Activated CD4-positive, CD25-positive, alpha-beta regulatory T cell (primary cell): Measurements from ENCODE around the gene DBF4B.
"Not testable (repeated sequence)": the region's sequence is repeated elsewhere in the genome, so short reads cannot be mapped to it uniquely, and the experiment has no call there.

ENCODE experiments used
- DNase-seq, 4 experiments: peaks; one replicate each; lab custom pipeline; 2025; lab: John Stamatoyannopoulos, UW

The DBF4B gene

DNA sequence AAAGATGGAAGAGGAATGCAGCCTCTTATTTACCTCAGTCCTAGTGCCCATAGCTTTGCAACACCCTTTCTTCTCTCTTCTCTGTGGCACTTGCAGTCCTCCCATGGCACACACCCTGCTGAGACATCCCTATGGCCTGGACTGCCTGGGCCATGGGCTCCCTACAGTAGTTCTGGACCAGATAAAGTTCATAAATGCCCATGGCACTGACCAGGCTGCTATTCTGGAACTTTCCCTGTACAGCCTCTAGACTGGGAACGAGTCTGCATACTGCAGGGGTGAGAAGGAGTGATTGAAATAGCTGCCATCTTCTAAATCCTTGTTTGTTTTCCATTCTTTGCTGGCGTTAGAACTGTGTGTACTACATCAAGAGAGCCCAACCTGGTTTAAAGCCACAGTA is 25.8 kb downstream of the DBF4B start:
- DNase-seq = no peak

DNA sequence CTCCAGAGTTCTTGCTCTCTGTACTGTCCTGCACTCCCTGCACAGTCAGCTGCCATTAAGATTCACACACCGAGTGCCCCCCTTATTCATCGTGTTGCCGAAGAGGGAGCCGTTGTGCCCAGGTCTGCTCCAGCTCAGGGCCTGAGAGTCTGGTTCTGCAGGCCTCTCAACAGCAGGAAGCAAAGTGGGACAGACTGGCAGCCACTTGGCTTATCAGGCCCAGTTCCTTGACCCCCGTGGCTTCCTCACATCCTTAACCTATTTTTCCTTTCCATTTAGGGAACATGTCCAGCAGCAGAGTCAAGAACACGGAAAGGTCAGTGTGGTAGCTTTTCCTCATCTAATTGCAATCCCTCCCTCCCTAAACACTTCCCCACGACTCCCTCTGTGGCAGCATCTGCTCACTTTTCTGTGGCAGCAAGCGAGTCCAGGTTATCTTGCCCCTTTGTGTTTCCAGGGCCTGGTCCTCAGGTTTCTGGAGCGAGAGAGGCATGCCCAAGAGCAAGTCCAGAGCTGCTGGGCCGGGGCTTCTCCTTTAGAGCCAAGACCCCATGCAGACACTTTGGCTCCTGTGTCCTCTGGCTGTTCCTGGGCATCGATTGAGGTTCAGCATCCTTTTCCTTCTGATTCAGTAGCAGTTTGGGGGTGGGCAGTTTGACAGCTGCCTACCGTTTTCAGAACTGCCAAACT is 28.2 kb downstream of the DBF4B start:
- DNase-seq = no peak

DNA sequence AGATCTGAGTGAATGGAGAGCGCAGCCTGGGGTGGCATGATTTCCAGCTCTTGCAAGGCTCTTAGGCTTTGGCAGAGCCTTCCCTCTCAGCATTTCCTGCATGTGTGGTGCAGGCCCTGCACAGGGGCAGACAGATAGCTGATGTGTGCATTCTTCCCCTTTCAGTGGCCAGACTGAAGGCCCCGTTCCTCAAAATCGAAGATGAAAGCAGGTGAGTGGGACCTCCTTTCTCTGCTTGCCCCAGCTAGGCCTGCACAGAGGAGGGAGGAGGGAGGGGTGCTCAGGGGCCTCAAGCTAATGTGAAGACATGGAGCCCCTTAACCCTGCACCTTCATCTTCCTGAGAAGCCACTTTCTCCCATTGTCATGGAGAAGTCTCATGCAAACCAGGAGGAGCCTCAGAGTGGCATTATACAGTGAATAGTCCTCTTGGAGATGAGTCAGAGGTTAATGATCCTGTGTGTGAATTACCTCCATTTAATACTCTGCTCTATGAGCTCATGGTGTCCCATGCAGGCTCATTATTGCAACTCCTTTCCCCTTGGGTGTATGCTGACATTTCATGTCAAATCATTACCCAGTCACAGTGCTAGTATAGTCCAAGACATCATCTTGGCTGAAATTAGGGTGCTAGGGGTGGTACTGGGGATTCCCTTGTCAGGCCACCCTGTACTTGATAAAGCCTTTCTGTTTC is 29.9 kb downstream of the DBF4B start:
- no peak for DNase-seq

DNA sequence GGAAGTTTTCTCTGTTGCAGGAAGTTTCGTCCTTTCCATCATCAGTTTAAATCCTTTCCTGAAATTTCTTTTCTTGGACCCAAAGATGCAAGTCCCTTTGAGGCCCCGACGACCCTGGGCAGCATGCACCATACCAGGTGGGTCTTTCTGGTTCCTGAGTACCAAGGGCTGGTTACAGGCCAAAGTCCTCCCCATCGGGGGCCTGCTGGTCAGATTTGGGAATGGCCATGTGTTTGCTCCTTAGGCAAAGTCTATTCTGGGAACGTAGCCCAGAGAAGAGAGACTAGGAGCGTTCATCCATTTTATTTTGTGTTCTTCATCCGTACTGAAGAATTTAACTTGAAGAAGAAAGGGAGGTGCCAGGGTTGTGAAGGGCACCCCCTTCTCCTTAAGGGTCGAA is 32.9 kb downstream of the DBF4B start:
- no peak for DNase-seq

DNA sequence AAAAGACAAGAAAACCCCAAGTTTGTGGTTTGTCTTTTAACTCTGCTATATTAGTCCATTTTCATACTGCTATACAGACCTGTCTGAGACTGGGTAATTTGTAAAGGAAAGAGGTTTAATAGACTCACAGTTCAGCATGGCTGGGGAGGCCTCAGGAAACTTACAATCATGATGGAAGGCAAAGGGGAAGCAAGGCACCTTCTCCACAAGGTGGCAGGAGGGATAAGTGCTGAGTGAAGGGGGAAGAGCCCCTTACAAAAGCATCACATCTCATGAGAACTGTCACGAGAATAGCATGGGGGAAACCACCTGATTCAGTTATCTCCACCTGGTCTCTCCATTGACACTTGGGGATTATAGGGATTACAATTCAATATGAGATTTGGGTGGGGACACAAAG is 36.8 kb downstream of the DBF4B start:
- DNase-seq = no peak

DNA sequence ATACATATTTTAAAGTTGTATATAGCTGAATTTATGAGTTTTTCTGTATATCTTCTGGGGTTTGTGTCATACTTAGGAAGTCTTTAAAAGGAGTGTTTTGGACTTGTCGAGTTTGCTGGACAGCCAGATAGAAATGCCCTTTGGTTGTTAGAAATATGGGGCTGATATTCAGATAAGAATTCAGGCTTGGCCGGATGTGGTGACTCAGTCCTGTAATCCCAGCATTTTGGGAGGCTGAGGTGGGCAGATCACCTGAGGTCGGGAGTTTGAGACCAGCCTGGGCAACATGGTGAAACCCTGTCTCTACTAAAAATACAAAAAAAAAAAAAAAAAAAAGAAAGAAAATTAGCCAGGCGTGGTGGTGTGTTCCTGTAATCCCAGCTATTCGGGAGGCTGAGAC is 37.3 kb downstream of the DBF4B start:
- not testable (repeated sequence) for DNase-seq

DNA sequence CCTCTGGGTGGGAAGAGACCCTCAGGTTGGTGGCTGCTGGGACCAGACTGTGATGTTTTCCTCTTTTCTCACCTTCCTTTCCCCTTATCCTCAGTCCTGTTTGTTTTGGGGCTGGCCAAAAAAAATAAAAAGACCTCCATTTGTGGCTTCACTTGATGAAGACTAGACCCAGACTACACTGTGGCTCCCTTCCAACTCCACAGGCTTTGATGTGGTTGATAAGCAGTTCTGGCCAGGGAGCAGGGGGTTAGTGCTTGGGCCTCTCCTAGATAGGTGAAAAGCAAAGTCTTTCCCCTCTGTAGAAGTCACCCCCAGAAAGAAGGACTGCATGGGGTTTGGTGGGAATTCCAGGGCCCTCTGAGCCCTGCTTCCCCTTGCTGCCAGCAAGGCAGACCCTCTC is 39.1 kb downstream of the DBF4B start:
- DNase-seq = no peak

DNA sequence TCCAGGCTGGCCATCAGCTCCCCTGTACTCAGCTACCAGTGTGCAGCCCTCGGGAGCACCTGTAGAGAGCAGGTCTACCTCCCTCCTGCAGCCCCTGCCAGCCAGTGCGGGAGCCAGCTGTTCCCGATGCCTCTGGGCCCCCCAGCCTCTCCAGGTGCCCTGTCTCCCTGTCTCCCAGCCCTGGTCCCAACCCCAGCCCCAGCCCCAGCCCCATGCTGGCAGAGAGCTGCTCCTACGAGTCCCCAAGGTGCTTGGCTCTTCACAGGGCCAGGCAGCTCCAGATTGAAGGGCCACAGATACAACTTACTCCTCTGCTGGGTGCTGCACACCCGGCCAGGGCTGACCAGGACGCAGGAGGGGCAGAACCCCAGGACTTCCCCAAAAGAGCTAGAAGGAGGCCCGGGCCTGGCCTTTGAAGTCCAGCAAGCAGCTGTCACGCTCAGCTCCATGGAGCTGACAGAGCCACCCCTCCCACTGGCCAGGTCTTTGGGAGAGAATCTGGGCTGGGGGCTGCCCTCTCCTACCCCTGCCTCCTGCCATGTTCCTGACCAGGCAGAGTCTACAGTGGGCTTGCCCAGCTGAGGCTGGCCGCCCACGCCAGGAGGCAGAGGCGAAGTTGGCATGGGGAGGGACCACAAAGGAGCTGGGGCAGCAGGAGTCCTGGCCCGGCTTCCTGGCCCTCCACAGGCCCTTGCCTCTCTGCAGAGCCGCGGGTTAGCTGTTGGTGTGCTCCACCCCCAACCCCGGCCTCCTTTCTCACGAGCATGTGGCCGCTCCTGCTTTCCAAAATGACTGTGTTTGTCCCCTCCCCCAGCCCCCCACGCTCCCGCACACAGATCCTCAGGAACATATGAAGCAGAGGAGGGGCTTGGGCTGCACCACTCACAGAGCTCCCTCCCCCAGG is 40.9 kb downstream of the DBF4B start:
- no peak for DNase-seq

DNA sequence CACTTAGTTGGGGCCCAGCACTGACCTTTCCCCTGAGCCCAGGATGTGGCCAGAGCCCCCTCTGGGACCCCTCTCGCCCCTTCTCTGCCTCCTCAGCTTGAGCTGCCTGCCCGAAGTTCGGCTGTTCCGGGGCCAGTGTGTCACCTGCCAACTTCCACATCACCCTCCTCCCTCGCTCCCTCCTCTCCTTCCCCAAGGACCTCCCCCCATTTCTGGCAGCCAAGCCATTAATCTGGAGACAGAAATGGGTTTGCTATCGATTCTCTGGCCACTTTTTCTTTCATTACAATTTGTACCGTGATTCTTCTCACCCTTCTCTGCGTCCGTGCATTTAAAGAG is 41.5 kb downstream of the DBF4B start:
- no peak for DNase-seq

DNA sequence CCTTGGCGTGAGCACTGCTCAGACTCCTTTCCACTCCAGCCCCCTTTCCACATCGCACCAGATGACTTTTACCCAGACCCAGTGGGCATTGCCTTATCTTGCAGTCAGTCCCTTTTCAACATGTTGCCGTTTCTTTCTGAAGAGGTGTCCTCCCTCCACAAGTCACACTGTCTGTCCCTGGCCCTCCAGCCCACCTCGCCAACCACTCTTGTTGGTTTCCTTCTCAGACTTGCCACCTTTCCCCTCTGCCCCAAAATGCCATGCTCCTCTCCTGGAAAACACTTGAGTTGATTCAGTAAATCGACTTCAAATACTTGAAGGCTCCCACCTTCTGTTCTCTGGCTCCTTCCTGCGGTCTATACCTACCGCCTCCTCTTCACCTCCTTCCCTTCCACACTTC is 42.9 kb downstream of the DBF4B start:
- no peak for DNase-seq

DNA sequence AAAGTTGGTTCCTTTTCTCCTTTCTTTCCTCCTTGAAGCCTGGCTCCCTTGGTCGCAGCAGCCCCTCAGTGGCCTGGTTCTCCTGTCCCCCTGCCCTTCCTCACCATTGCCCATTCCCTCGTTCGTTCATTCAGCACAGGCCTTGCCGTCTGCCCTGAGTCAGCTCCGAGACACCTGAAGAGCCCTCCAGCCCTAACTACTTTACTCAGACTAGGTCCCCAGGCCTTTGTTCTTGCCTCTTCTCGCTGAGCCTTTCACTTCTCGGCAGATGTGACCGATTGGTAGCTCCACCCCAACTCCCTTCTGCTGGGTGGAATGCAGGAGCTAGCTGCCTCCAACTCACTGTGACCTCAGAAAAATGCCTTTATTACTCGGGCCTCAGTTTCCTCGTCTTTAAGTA is 43.3 kb downstream of the DBF4B start:
- no peak for DNase-seq

DNA sequence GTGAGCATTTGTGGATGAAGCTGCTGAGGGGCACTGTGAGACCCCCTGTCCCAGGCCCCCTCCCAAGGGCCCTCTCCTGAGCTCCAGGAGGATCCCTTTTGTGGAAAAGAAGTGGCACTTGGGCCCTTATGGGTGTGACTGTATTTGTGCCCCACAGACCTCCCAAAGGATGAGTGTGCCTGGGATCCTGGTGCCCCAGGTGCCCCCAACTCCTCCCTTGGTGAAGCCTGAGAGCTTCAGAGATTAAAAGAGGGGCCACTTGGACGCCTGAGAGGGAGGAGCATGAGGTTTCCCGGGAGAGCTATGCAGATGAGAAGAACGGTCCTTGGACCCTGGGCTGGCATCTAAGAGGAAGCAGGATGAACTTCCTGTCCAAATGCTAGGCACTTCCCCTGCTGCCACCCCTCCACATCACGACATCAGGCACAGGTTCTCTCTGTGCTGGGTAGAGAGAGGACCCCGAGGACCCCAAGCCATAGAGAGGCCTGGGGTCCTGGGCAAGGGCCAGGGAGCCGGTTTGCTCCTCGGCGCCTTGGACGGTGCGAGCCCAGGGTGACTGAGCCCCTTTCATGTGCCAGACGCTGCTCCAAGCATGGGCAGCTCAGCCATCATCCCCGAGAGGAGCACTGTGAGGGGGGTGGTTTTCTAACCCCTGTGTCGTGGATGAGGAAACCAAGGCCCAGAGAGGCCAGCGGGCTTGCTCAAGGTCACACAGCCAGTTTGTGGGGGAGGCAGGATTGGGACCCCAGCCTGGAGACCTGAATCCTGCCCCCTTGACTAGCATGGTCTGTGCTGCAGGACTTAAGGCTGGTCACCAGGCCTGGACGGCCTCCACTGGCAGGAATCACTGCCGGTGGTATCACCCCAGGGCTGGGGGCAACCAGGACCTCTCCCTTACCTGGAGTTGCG is 44.7 kb downstream of the DBF4B start:
- no peak for DNase-seq

DNA sequence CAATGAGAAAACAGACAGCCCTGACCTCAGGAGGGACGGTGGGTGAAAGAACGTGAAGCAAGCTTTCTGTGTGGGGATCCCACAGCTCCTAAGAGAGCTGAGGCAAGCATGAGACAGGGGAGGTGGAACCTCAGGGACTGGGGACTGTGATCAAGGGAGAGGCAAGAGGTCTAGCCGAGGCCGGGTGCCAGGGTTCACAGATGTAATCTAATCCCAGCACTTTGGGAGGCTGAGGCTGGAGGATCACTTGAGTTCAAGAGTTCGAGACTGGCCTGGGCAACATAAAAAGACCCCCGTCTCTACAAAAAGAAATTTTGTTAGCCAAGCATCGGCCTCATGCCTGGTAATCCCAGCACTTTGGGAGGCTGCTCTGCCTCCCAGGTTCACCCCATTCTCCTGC is 45.8 kb downstream of the DBF4B start:
- no peak for DNase-seq

DNA sequence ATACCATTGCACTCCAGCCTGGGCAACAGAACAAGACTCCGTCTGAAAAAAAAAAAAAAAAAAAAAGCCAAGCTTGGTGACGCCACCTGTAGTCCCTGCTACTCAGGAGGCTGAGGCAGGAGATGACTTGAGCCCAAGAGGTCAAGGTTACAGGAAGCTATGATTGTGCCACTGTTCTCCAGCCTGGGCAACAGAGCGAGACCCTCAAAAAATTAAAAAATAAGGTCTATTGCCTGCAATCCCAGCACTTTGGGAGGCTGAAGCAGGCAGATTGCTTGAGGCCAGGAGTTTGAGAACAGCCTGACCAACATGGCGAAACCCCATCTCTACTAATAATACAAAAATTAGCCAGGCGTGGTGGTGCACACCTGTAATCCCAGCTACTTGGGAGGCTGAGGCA is 46.7 kb downstream of the DBF4B start:
- not testable (repeated sequence) for DNase-seq

DNA sequence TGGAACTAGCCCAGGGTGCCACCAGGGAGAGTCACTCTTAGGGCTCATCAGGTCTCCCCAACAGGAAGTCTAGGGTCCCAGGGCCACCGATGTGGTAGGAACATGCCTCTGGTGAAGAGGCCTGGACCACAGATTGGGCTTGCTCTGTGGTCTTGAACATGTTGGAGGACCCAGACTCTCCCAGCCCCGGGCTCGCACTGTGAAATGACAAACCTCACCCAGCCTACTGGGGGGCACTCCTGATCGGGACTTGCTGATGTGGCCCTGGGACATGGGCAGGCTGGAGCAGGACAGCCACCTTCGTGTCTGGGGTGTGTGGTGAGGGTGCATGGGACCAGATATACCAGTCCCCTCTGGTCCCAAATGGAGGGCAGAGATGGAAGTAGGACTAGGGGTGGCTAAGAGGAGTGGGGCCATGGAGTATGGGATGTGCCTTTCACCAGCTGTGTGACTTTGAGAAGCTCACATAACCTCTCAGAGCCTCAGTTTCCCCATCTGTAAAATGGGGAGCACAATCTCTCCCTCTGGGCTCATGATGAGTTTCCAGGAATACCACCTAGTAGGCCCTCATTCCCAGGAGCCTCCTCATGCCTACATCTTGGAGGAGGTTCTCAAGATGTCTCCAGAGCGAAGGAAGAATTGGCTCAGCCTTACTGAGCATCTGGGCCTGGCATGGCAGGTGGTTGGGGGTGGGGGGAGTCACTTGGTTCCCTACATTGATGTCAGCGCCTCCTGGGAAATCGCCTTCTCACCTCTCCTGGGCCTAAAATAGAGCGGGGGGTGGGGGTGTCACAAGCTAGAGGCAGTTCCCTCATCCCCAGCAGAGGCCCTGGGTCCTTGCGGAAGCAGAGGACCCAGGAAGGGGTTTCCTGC is 48.8 kb downstream of the DBF4B start:
- DNase-seq = no peak

DNA sequence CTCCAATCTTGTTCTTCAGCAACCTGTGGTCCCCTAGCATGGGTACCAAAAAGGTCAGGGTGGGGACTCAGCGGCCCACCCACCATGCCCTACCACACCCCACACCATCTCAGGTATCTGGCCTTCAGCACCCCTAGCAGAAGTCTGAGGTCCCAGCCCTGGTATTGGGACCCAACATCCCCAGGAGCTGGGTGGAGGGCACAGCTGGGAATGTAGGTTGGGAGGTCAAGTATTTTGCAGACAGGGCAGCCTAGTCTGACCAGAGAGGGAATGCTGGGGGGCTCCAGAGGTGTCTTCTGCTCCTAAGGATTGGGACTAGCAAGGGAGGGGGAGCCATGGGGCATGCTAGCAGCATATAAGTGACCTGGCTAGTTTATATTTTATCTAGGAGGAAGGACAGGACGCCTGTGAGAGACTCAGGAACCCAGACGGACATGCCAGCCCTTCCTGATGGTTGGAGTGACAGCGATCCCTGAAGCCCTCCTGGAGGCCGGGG is 49.5 kb downstream of the DBF4B start:
- DNase-seq = no peak

DNA sequence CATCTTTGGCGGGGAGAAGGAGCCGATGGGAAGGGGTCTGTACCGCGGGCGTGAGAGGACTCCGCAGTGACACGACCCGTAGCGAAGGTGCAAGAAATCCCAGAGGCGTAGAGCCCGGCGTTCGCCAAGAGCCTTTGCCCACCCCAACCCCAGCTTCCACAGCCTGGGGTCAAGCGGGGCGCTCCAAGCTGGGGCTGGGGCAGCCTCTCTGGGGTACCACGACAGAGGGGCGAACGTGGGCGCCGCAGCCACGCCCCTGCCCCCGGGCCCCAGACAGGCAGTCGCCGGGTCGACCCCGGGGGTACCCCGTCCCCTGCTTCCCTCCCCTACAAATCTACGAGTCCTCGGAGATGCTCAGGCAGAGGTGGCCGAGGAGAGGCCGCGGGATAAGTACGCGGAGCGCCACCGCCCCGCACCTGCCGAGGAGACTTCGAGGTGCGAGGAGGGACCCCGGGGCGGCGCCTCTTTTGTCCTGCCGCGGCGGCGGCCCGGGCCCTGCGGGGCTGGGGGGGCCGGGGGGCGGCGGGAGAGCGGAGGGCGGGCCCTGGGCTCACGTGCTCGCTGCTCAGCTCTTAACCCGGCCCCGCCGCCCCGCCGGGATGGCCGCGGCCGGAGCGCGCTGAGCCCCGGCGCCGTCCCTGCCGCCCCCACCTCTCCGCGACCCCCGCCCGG is 50.1 kb downstream of the DBF4B start, which contains the start of gene ADAM11:
TSS of gene ADAM11 (plus strand) at position 575 of the 672 bp plus-strand sequence. CDS start 212 bp downstream, outside the sequence.
- no peak for DNase-seq

DNA sequence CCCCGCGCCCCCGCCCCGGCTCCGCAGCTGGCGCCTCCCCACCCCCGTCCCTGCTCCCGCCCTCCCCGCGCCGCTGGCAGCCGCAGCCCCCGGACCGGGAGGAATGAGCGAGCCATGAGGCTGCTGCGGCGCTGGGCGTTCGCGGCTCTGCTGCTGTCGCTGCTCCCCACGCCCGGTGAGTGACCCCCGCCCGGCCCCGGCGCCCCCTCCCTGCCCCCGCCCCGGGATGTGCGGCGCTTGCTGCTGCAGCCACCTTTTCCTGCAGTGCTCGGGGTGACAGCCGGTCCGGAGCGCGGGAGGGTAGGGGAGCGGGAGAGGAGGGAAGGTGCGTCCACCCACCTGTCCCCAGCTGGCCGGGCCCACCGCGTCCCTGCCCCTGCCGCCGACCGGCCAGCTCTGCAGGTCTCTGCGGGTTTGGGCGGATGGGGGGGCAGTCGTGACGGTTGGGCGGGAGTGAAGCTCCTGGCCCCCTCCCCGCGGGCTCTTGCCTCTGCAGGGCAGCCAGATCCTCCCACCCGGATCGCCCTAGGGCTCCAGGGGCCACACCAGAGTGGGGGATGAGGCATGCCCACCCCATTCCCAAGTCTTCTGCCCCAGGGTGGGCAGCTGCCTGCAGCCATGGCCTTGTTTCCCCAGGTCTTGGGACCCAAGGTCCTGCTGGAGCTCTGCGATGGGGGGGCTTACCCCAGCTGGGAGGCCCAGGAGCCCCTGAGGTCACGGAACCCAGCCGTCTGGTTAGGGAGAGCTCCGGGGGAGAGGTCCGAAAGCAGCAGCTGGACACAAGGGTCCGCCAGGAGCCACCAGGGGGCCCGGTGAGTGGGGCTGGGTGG is 50.8 kb downstream of the DBF4B start:
- DNase-seq = no peak

DNA sequence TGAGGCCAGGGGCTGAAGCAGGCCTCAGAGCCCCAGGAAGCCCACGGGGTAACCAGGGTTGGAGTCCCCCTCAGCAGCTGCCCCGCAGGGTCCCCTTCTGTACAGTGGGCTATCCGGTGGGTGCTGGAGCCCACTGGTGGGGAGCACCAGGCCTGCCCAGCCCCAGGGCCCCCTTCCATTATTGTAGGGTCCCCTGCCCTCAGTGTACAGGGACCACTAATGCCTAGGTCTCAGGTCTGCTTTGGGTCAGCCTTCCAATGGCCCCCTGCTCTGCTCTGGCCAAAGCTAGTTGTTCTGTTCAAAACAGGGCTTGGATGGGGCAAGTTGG is 51.4 kb downstream of the DBF4B start:
- DNase-seq = no peak
